H1 (cell line): Measurements from ENCODE around the gene TMEM223. TPM values are rescaled to one million over a fixed set of nuclear protein-coding genes. Genes with fewer than 3 reads are reported as not detected.

Experiments used
- CTCF ChIA-PET: fragments of 300-600 bp; sonication (Branson Sonifier 250); formaldehyde crosslinking; loops from one replicate; lab custom pipeline; 2021; ENCODE audit not compliant: partially characterized antibody; lab: Charles Lee
- POLR2A ChIA-PET: fragments of 300-600 bp; sonication (Branson Sonifier 250); formaldehyde crosslinking; loops from one replicate; lab custom pipeline; 2021; ENCODE audit warnings: inconsistent platforms; ENCODE audit not compliant: partially characterized antibody; lab: Charles Lee
- DNase-seq, 2 experiments: peaks; one replicate each; pipeline versions ENCODE4 v3.0.0 to v3.0.0-alpha.2; 2010 to 2022; ENCODE audit warnings: low spot score in 2 of 2, low read depth in 1 of 2, mixed read lengths in 1 of 2
- FAIRE-seq: peaks from 2 replicates; lab custom pipeline; 2011; peaks lifted over from hg19 to GRCh38; lab: Jason Lieb, UNC
- H2AFZ ChIP-seq: 2 replicates; pipeline ENCODE4 v1.8.1; 2012; ENCODE audit warnings: low read length, inconsistent platforms
- H2AK5ac ChIP-seq: 2 replicates; pipeline ENCODE4 v1.6.1; 2013; ENCODE audit warnings: low read depth, low read length
- H2BK120ac ChIP-seq: replicated peaks from 2 replicates; pipeline ENCODE3; 2013; ENCODE audit warnings: low read depth, low read length, inconsistent platforms
- H2BK12ac ChIP-seq: 2 replicates; pipeline ENCODE4 v1.6.1; 2013; ENCODE audit warnings: low read depth, low read length
- H2BK15ac ChIP-seq: 2 replicates; pipeline ENCODE4 v1.6.1; 2013; ENCODE audit warnings: low read length
- H2BK20ac ChIP-seq: 2 replicates; pipeline ENCODE4 v1.6.1; 2013; ENCODE audit warnings: low read length
- H2BK5ac ChIP-seq: 2 replicates; pipeline ENCODE4 v1.6.1; 2013; ENCODE audit warnings: low read depth, low read length
- H3K14ac ChIP-seq: 2 replicates; pipeline ENCODE4 v1.6.1; 2013; ENCODE audit warnings: inconsistent platforms; ENCODE audit not compliant: insufficient read length
- H3K18ac ChIP-seq: 2 replicates; pipeline ENCODE4 v1.6.1; 2013; ENCODE audit warnings: low read length; ENCODE audit errors: extremely low read depth
- H3K23ac ChIP-seq: 2 replicates; pipeline ENCODE4 v1.6.1; 2013; ENCODE audit warnings: inconsistent platforms; ENCODE audit not compliant: insufficient read length
- H3K23me2 ChIP-seq: 2 replicates; pipeline ENCODE4 v1.6.1; 2013; ENCODE audit warnings: low read depth, low read length
- H3K27ac ChIP-seq: 2 replicates; pipeline ENCODE4 v1.6.1; 2011; ENCODE audit warnings: low read depth, low read length, inconsistent platforms
- H3K27me3 ChIP-seq, 4 experiments: replicated peaks in 1 of 4; 1 replicate in 1 of 4; 2 replicates in 3 of 4; pipeline versions ENCODE4 v1.6.1 to v1.8.1; 2011 to 2013; ENCODE audit warnings: low read length in 3 of 4, mild to moderate bottlenecking in 3 of 4, inconsistent platforms in 2 of 4, mixed read lengths in 2 of 4, moderate library complexity in 1 of 4; ENCODE audit not compliant: control insufficient read depth in 3 of 4, insufficient read depth in 3 of 4; ENCODE audit errors: extremely low read depth in 1 of 4
- H3K36me3 ChIP-seq, 4 experiments: 2 replicates each; pipeline versions ENCODE4 v1.6.1 to v1.8.1; 2011 to 2013; ENCODE audit warnings: mild to moderate bottlenecking in 4 of 4, low read length in 3 of 4, moderate library complexity in 2 of 4, control low read depth in 1 of 4, inconsistent platforms in 1 of 4; ENCODE audit not compliant: insufficient read depth in 4 of 4, control insufficient read depth in 2 of 4
- H3K4ac ChIP-seq: replicated peaks from 2 replicates; pipeline ENCODE3; 2013; ENCODE audit warnings: low read length, low read depth, mixed read lengths, inconsistent platforms; ENCODE audit not compliant: insufficient read length
- H3K4me1 ChIP-seq, 4 experiments: replicated peaks in 1 of 4; 1 replicate in 1 of 4; 2 replicates in 3 of 4; pipeline versions ENCODE4 v1.6.1 to v1.8.1; 2011 to 2013; ENCODE audit warnings: low read length in 3 of 4, inconsistent platforms in 2 of 4, mixed read lengths in 1 of 4; ENCODE audit not compliant: insufficient read depth in 4 of 4, control insufficient read depth in 3 of 4
- H3K4me2 ChIP-seq, 2 experiments: 2 replicates each; pipeline versions ENCODE4 v1.6.1 to v1.8.1; 2011 to 2013; ENCODE audit warnings: low read depth in 2 of 2, low read length in 2 of 2, control low read depth in 1 of 2, inconsistent platforms in 1 of 2, mild to moderate bottlenecking in 1 of 2; ENCODE audit not compliant: insufficient read depth in 1 of 2
- H3K4me3 ChIP-seq, 4 experiments: fragments of 200-600, 300-600 bp in 1 of 4; sonication (generic), shearing (Covaris generic), sonication (Bioruptor Twin) in 1 of 4; 2 replicates each; pipeline versions ENCODE4 v1.5.1 to v1.8.1; 2011 to 2016; ENCODE audit warnings: low read length in 4 of 4, low read depth in 3 of 4, control low read depth in 2 of 4, inconsistent platforms in 2 of 4, mild to moderate bottlenecking in 2 of 4, mixed read lengths in 1 of 4, moderate library complexity in 1 of 4; ENCODE audit not compliant: insufficient read depth in 2 of 4; ENCODE audit errors: extremely low read depth in 1 of 4
- H3K56ac ChIP-seq: replicated peaks from 2 replicates; pipeline ENCODE3; 2013; ENCODE audit warnings: low read depth, mild to moderate bottlenecking, mixed read lengths, low read length, inconsistent platforms; ENCODE audit not compliant: insufficient read length
- H3K79me1 ChIP-seq: 2 replicates; pipeline ENCODE4 v1.6.1; 2013; ENCODE audit warnings: low read depth, low read length, control low read depth
- H3K79me2 ChIP-seq, 2 experiments: 2 replicates each; pipeline versions ENCODE4 v1.6.1 to v1.8.1; 2012 to 2013; ENCODE audit warnings: low read length in 2 of 2, mild to moderate bottlenecking in 2 of 2, inconsistent platforms in 1 of 2; ENCODE audit not compliant: insufficient read depth in 2 of 2, control insufficient read depth in 1 of 2
- H3K9ac ChIP-seq, 4 experiments: replicated peaks in 1 of 4; 1 replicate in 1 of 4; 2 replicates in 3 of 4; pipeline versions ENCODE4 v1.6.1 to v1.8.1; 2011 to 2013; ENCODE audit warnings: low read depth in 3 of 4, low read length in 3 of 4, control low read depth in 2 of 4, mild to moderate bottlenecking in 2 of 4, moderate library complexity in 2 of 4, inconsistent platforms in 1 of 4; ENCODE audit errors: extremely low read depth in 1 of 4
- H3K9me3 ChIP-seq, 2 experiments: 2 replicates each; pipeline versions ENCODE4 v1.6.1 to v1.8.1; 2012 to 2013; ENCODE audit warnings: mild to moderate bottlenecking in 2 of 2, moderate library complexity in 2 of 2, control low read depth in 1 of 2, inconsistent platforms in 1 of 2, low read depth in 1 of 2, low read length in 1 of 2, mixed read lengths in 1 of 2; ENCODE audit not compliant: insufficient read depth in 2 of 2
- H4K20me1 ChIP-seq, 2 experiments: replicated peaks in 1 of 2; 2 replicates each; pipeline versions ENCODE3 to v1.8.1; 2011 to 2013; ENCODE audit warnings: inconsistent platforms in 2 of 2, low read length in 2 of 2, mild to moderate bottlenecking in 1 of 2; ENCODE audit not compliant: insufficient read depth in 2 of 2, control insufficient read depth in 1 of 2
- H4K5ac ChIP-seq: 2 replicates; pipeline ENCODE4 v1.6.1; 2013; ENCODE audit warnings: low read length, low read depth, mixed read lengths, inconsistent platforms; ENCODE audit not compliant: insufficient read length
- H4K8ac ChIP-seq: 2 replicates; pipeline ENCODE4 v1.8.0; 2013; ENCODE audit warnings: mild to moderate bottlenecking, moderate library complexity, low read length, inconsistent platforms; ENCODE audit not compliant: insufficient read depth; ENCODE audit errors: extremely low read depth
- H4K91ac ChIP-seq: replicated peaks from 2 replicates; pipeline ENCODE3; 2013; ENCODE audit warnings: low read length, mixed read lengths, inconsistent platforms; ENCODE audit not compliant: insufficient read length
- CBX8 ChIP-seq: fragments of 300-800, 300-1000 bp; sonication (generic); IDR thresholded peaks from 2 replicates; pipeline ENCODE4 v1.7.1; 2016; ENCODE audit warnings: low read depth, low read length, borderline replicate concordance
- HDAC2 ChIP-seq, 2 experiments: fragments of 300-600 bp in 1 of 2; sonication (generic) in 1 of 2; IDR thresholded peaks; 2 replicates each; pipeline ENCODE4 v1.6.1; 2011 to 2012; ENCODE audit warnings: low read depth in 2 of 2, low read length in 2 of 2, mild to moderate bottlenecking in 2 of 2, moderate library complexity in 2 of 2, borderline replicate concordance in 1 of 2, inconsistent platforms in 1 of 2
- KDM5A ChIP-seq: fragments of 200-600 bp; IDR thresholded peaks from 2 replicates; pipeline ENCODE4 v1.7.1; 2012; ENCODE audit warnings: mild to moderate bottlenecking, low read length, inconsistent platforms, mixed read lengths
- PHF8 ChIP-seq: fragments of 200-600 bp; sonication (generic); conservative IDR thresholded peaks from 2 replicates; pipeline ENCODE4 v1.7.1; 2012; ENCODE audit warnings: low read depth, mild to moderate bottlenecking, inconsistent platforms, low read length, moderate library complexity
- SP2 ChIP-seq: IDR thresholded peaks from 2 replicates; pipeline ENCODE4 v1.6.1; 2012; ENCODE audit warnings: mild to moderate bottlenecking, low read length, inconsistent platforms
- WGBS, 2 experiments: shearing (Covaris generic) in 1 of 2; methylation state at CpG; one replicate each; pipeline versions ENCODE4 v1.1.6 to v1.1.7; 2013 to 2015; ENCODE audit warnings: low lambda C conversion rate in 2 of 2, mixed read lengths in 2 of 2, inconsistent platforms in 1 of 2, low coverage in 1 of 2, missing lambda C conversion rate in 1 of 2; ENCODE audit not compliant: insufficient replicate concordance in 2 of 2, insufficient coverage in 1 of 2, insufficient read length in 1 of 2; ENCODE audit errors: extremely low coverage in 1 of 2, missing lambda C conversion rate in 1 of 2; 5-methylcytosine and 5-hydroxymethylcytosine counted together
- polyA plus RNA-seq, 7 experiments: library from polyadenylated mRNA; depleted of rRNA in 3 of 7; stranded (reverse) in 5 of 7; unstranded in 2 of 7; fragments of >200 nt in 5 of 7; fragments of 200-250 nt in 2 of 7; gene quantifications; 1 replicate in 5 of 7; 2 replicates in 1 of 7; 4 replicates in 1 of 7; pipeline versions ENCODE4 v1.2.1 to v1.2.3, GENCODE V29; 2011 to 2013; ENCODE audit warnings: missing spikeins in 2 of 7, mixed read lengths in 2 of 7
- total RNA-seq: library from RNA; stranded (reverse); fragmentation: NEBNext Ultra II Directional; extraction: Animal tissue kit (Norgen Biotek cat#: 25700); gene quantifications from 2 replicates; pipeline ENCODE4 v1.2.1, GENCODE V29; 2021
- TF ChIP-seq, protein P1 (sequence below): IDR thresholded peaks from 2 replicates; pipeline ENCODE4 v1.6.1; 2012; ENCODE audit warnings: low read length, inconsistent platforms

Gene TMEM223
- total and polyA plus RNA-seq, 2 of the 8 experiments (the other 6 are each of a cell fraction or from before 2014, with no cell fraction given), result 22.9 to 64.1 TPM

DNA sequence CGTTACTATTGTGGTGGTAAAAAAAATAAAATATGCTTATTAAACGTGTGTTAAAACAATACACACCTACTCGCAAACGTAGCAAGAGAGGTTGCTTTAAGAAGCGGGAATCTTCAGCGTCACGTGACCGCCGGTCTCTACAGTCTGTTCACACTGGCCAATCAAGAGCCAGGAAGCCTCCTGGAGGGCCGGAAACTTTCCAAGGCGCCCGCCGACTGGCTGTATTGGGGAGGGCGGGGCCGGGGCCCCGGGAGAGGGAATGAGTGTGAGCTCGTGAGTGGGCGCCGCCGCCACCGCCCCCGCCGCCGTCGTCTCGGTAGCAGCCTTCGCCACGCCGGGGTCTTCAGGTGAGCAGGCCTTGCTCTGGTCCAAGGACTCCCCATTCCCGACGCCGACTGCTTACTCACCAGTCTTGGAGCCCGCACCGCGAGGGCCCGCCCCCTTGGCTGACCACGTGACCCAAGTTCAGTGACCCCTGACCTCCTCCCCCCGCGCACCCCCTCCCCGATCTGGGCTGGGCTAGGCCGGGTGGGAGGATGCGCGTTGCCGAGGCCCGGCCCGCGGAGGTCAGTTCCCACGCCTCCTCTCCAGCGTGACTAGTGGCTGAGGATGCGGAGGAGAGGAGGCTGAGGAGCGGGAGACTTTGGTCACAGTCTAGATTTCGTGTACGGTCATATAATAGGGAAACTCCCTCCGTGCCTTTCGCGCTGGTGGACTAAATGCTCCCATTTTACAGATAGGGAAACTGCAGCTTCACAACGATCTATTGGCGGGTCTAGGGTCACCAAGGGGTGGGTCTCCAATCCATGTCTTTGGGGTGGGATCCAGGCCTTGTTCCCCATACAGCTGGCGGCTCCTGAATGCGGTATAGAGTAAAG is 20.4 kb downstream of the TMEM223 start, which contains the start of gene TAF6L:
Gene TAF6L (plus strand): TSS at position 253 of the 878 bp plus-strand sequence. CDS start 4,388 bp downstream, outside the sequence.
- Histone ChIP-seq H3K4ac (peak within 1 kb of the TSS; percentile 40), H3K23me2 (peaks cover 3% of the 10 kb centered on the region), H3K36me3 (peaks cover 8 to 24% (median 16%) of the 10 kb centered on the region in 4 experiments), H4K8ac (peak within 1 kb of the TSS; percentile 97), H4K91ac (peak within 1 kb of the TSS; percentile 99), H3K27me3 (no peaks in the 10 kb centered on the region), H3K27ac (peak within 1 kb of the TSS; percentile 72), H2BK12ac (peak within 1 kb of the TSS; percentile 72; the same call in 1 of the 2 replicates), H4K5ac (peak within 1 kb of the TSS; percentile 100), H3K23ac (peak within 1 kb of the TSS; percentile 17), H3K56ac (peak within 1 kb of the TSS; percentile 92), H4K20me1 (peaks cover 0 to 2% of the 10 kb centered on the region in 2 experiments), H2BK20ac (peak within 1 kb of the TSS; percentile 51; the same call in 1 of the 2 replicates), H2BK120ac (peak within 1 kb of the TSS; percentile 90), H3K79me1 (peaks cover 6% of the 10 kb centered on the region; the same call in 1 of the 2 replicates), H2BK5ac (peak within 1 kb of the TSS; percentile 98), H3K4me3 (peak within 1 kb of the TSS; percentile 77 to 95 (median 92)), H2AFZ (peak within 1 kb of the TSS; percentile 60; the same call in 1 of the 2 replicates), H3K4me1 (peaks cover 0 to 9% (median 5%) of the 10 kb centered on the region in 4 experiments; a peak in 6 of 7 replicates), H3K9me3 (no peaks in the 10 kb centered on the region), H3K9ac (peak within 1 kb of the TSS; percentile 82 to 89 (median 86)), H2BK15ac (no peak within 1 kb of the TSS), H3K79me2 (peaks cover 0 to 19% of the 10 kb centered on the region in 2 experiments; a peak in 2 of 4 replicates), H3K4me2 (peak within 1 kb of the TSS; percentile 95 to 97), H2AK5ac (0 out of 2 replicates have a peak within 1 kb of the TSS, but pooled peaks have one; percentile 79), H3K14ac (no peak within 1 kb of the TSS), H3K18ac (peak within 1 kb of the TSS; percentile 99)
- peak; percentile 75 to 98 for DNase-seq
- 5% methylated on average over 22 of the region's 60 CpGs; no CpG with 5 or more reads in 1 of the 2 experiments for WGBS, 2 experiments
- ChIA-PET CTCF (interaction anchor here (1.0 to 10.2 kb wide), 12 partner anchors 9 to 170 kb away, joined by 3 to 94 read pairs (median 6); partner anchors contain the start of genes BSCL2, MTA2, POLR2G and TMEM179B), POLR2A (interaction anchor here (0.6 to 7.8 kb wide), 35 partner anchors 9 to 180 kb away, joined by 3 to 145 read pairs (median 5); partner anchors contain the start of genes BSCL2, C11orf98, CSKMT and GNG3)
- no peak for FAIRE-seq
- TF ChIP-seq KDM5A (no peak), PHF8 (peak; percentile 88), HDAC2 (IDR thresholded peaks at IDR 0.05; ENCODE audit: borderline replicate concordance in 1 of 2, low read depth in 2 of 2, low read length in 2 of 2) (peak in 1 of 2 experiments; percentile 8; a peak in 3 of 4 replicates), CBX8 (no peak), SP2 (no peak)
- TF ChIP-seq, protein P1, sequence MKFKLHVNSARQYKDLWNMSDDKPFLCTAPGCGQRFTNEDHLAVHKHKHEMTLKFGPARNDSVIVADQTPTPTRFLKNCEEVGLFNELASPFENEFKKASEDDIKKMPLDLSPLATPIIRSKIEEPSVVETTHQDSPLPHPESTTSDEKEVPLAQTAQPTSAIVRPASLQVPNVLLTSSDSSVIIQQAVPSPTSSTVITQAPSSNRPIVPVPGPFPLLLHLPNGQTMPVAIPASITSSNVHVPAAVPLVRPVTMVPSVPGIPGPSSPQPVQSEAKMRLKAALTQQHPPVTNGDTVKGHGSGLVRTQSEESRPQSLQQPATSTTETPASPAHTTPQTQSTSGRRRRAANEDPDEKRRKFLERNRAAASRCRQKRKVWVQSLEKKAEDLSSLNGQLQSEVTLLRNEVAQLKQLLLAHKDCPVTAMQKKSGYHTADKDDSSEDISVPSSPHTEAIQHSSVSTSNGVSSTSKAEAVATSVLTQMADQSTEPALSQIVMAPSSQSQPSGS, result no peak
